Activated CD8-positive, alpha-beta memory T cell treated with anti-CD3 and anti-CD28 coated beads for 1 hour (primary cell): ENCODE measurements around the gene TRIM8.
"Not testable (repeated sequence)": the region's sequence is repeated elsewhere in the genome, so short reads cannot be mapped to it uniquely, and the experiment has no call there.

Source experiments
- DNase-seq, 2 donors: peaks; one replicate each; pipeline ENCODE4 v3.0.0-alpha.2; 2020; ENCODE audit warnings: low read depth in 1 of 2; ENCODE audit errors: extremely low read depth in 1 of 2

The TRIM8 gene

DNA sequence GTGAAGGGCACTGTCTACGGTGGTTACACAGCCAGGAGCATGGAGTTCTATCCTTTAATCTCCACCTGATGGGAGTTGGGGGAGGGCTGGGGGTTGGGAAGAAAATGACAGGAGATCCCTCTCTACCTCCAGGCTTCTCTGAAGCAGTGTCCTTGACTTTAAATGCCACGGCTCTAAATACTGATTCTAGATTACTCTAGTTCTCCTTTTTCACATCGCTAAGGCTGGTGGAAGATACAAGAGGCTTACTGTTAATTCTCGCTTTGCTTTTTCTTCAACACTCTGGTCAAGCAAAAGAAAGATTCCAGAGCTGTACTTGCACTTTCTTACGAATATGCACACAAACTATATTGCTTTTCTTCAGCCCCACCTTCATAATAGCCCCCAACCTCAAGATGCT, 39.5 kb downstream of the TRIM8 start:
- DNase-seq: no peak

GRCh38 chr10:102691285-102692066, 47.2 kb downstream of the TRIM8 start:
- DNase-seq: no peak

GRCh38 chr10:102695401-102695800, 51.1 kb downstream of the TRIM8 start:
- not testable (repeated sequence) for DNase-seq

GRCh38 chr10:102696736-102697135, 52.5 kb downstream of the TRIM8 start:
- no peak for DNase-seq

DNA sequence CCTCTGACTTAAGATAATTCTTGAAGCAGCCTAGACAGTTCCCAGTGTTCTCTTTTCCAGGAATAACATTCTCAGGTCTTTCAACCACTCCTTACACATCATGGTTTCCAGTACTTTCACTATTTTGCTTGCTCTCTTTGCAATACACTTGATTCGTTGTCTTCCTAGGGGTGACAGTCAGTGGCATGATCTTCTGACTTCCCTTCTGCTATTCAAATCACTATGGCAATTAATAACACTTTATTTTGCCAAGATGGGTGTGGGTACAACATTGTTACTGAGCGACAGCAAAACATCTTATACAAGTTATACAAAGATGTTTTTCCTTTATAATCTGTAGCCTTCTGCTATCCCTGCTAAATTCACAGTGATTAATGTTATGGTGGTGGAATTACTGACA, 54.6 kb downstream of the TRIM8 start:
- DNase-seq: no peak

GRCh38 chr10:102701272-102701671, 57.0 kb downstream of the TRIM8 start:
- DNase-seq: no peak

GRCh38 chr10:102701796-102702195, 57.5 kb downstream of the TRIM8 start:
- DNase-seq: no peak

DNA sequence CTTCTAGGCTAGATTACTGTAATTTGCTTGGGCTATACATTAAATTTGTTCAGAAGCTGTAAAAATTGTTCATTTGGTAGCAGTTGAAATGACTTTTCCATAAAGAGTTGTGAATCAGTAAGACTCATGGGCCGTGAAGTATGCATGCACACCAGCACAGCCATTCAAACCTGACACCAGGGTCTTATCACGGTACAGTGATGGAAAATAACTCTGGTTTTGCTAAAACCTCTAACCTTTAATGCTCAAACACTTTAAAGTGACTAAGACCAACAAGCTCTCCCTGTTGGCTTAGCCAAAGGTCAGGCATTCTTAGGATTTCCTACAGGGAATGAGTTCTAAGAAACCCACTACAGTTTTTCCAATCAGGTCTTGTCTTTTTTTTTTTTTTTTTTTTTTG, 58.5 kb downstream of the TRIM8 start:
- DNase-seq: no peak

- DNase-seq: no peak
These were observed 60.6 kb downstream of the TRIM8 start for GRCh38 chr10:102704915-102705314.

DNA sequence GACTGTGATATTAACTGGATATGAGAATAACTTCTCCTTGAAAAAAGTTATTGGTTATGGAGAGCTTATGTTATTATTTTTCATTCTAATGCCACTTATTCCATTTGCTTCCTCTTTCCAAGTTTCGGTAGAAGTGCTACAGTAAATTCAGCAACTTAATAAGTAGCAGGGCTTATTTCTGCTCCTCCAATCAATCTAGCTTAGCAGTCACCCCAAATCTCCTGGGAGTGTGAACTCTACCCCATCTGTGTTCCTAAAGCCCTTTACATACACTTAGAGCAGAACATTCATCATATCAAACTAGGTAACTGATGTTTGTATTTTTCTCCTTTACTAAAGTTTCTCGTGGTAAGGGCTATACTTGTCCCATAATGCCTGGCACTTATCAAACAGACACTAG, 61.3 kb downstream of the TRIM8 start:
- no peak for DNase-seq
